Suppressor macrophage treated with lipopolysaccharide for 1 hour (primary cell): Measurements from ENCODE around the gene HIC2.
"Not testable (repeated sequence)": the region's sequence is repeated elsewhere in the genome, so short reads cannot be mapped to it uniquely, and the experiment has no call there.

ENCODE experiments used
- DNase-seq, 3 donors: peaks; one replicate each; pipeline ENCODE4 v3.0.0-alpha.2; 2020 to 2022

Gene HIC2, protein sequence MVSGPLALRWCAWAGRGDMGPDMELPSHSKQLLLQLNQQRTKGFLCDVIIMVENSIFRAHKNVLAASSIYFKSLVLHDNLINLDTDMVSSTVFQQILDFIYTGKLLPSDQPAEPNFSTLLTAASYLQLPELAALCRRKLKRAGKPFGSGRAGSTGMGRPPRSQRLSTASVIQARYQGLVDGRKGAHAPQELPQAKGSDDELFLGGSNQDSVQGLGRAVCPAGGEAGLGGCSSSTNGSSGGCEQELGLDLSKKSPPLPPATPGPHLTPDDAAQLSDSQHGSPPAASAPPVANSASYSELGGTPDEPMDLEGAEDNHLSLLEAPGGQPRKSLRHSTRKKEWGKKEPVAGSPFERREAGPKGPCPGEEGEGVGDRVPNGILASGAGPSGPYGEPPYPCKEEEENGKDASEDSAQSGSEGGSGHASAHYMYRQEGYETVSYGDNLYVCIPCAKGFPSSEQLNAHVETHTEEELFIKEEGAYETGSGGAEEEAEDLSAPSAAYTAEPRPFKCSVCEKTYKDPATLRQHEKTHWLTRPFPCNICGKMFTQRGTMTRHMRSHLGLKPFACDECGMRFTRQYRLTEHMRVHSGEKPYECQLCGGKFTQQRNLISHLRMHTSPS

DNA sequence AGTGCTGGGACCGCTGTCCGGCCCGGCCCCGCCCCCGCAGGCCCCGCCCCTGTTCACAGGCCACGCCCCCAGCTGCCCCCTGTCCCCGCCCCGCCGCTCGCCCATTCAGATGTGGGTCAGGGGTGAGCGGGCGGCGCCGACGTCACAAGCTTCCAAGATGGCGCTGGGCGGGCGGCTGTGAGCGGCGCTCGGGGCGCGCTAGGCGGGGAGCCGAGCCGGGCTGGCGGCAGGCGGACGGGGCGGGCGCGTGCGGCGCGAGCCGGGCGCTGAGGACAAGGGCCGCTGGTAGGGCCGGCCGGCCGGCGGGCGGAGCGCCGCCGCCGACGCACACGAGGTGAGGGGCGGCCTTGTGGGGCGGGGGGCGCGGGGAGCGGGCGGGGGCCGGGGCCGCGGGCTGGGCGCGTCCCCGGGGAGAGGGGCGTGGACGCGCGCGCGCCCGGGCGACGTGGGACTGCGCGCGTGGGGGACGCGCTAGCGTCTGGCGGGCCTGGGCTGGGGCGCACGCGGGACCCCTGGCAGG lies at the start of gene HIC2:
TSS of gene HIC2 (plus strand) at position 145 of the 520 bp plus-strand sequence. CDS start 25,461 bp downstream, outside the sequence.
- not testable (repeated sequence) for DNase-seq

DNA sequence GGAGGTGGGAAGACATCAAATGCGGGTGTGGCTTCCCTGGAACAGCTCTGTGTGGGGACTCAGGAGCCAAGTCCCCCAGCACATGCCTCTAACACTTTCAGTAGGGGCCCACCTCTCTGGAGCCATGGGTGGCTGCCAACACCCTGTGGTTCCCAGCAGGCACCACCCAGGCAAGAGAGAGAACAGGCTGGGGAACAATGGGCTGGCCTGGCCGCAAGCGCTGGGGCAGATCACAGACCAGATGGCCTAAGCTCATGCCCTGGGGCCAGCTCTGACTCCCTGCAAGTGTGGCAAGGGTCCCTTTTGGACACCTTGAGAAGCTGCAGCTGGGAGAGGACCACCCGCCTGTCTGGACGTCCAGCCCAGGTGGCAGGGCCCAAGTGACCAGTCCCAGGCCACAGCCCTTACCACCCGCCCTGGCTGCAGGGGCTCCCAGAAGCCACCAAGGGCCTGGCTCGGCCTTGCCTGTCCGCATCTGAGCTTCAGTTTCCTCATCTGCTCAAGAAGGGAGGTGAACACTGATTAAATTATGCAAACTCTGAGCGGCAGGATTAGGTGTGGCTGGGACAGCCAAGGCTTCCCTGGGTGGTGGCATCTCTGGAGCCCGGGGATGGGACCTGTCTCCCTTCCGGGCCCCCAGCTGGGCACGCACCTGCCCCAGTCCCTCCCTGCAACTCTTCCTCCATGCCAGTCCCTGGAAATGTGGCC lies 48.4 kb upstream of the HIC2 start:
- not testable (repeated sequence) for DNase-seq

DNA sequence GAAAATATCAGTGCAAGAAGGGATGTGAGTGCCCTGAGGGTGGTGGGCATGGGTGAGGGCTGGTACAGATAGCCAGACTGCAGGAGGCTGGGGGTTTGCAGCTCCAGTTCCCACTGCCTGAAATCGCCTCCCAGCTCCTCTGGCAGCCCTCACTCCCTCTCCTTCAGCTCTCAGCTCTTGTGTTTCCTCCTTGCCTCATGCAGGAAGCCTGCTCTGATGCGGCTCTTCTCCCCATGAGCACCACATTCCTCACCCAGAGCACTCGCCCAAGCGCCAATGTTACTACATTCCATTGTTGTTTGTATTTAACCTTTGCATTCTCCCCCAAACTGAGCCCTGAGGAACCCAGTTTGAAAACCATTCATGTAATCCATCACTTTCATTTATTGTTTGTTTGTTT lies 41.3 kb upstream of the HIC2 start:
- not testable (repeated sequence) for DNase-seq

DNA sequence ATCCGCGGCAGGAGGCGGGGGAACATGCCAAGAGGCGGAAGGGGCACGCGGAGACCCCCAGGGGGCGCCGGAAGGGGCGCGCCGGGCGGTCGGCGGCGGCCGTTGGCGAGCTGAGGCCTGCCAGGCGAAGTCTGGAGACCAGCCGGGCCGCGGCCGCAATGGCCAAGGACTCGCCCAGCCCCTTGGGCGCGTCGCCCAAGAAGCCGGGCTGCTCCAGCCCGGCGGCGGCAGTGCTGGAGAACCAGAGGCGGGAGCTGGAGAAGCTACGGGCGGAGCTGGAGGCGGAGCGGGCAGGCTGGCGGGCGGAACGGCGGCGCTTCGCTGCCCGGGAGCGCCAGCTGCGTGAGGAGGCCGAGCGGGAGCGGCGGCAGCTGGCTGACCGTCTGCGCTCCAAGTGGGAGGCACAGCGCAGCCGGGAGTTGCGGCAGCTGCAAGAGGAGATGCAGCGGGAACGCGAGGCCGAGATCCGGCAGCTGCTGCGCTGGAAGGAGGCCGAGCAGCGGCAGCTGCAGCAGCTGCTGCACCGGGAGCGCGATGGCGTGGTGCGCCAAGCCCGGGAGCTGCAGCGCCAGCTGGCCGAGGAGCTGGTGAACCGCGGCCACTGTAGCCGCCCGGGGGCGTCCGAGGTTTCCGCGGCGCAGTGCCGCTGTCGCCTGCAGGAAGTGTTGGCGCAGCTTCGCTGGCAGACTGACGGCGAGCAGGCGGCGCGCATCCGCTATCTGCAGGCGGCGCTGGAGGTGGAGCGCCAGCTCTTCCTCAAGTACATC lies 33.3 kb upstream of the HIC2 start, which contains the start of gene RIMBP3B:
TSS of gene RIMBP3B (plus strand) at position 51 of the 767 bp plus-strand sequence. CDS start at position 159, 108 bp downstream.
- DNase-seq: not testable (repeated sequence)

DNA sequence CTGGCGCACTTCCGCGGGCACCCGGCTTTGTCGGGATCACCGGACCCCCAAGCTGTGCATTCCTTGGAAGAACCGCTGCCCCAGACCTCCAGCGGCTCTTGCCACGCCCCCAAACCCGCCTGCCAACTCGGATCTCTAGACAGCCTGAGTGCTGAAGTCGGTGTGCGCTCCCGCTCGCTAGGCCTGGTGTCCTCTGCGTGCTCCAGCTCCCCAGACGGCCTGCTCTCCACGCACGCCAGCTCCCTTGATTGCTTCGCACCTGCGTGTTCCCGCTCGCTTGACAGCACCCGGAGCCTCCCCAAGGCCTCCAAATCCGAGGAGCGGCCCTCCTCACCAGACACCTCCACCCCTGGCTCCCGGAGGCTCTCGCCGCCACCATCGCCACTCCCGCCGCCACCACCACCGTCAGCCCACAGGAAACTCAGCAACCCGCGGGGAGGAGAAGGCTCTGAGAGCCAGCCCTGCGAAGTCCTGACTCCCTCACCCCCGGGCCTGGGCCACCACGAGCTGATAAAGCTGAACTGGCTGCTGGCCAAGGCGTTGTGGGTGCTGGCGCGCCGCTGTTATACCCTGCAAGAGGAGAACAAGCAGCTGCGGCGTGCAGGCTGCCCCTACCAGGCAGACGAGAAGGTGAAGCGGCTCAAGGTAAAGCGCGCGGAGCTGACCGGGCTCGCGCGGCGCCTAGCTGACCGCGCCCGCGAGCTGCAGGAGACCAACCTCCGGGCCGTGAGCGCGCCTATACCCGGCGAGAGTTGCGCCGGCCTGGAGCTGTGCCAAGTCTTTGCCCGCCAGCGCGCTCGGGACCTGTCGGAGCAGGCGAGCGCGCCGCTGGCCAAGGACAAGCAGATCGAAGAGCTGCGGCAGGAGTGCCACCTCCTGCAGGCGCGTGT lies 32.5 kb upstream of the HIC2 start:
- DNase-seq: not testable (repeated sequence)

DNA sequence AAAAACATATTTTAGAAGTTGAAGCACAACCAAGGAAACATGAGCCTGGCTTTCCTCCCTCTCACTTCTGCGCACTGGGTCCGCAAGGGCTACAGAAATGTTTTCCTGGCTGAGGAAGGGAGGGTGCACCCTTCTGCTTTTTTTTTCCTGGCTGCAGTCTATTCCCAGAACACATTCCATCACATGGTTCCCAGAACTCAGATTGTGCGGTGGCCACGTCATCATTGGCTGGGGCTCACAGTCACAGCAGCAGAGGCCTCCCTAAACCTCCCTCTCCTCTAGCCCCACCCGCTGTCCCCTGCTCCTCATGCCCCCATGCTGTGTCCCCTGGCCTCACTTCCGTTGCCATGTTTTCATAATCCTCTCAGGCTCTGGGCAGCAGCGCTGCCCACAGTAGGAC lies 27.7 kb upstream of the HIC2 start:
- DNase-seq: not testable (repeated sequence)

DNA sequence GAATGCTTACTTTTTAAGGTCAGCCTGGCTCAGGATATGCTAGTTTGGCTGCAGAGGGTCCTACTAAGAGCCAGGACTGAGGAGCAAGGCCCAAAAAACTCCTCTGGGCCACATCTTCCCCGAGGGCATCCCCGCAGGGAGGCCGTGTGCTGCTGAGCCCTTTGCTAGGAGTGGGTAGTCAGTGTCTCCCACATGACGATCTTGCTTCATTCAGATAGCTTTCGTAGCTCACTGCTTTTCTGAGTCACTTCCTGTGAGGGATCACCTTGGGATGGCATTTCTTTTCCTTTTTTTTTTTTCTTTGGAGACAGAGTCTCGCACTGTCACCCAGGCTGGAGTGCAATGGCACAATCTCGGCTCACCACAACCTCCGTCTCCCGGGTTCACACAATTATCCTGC lies 27.2 kb upstream of the HIC2 start:
- not testable (repeated sequence) for DNase-seq

DNA sequence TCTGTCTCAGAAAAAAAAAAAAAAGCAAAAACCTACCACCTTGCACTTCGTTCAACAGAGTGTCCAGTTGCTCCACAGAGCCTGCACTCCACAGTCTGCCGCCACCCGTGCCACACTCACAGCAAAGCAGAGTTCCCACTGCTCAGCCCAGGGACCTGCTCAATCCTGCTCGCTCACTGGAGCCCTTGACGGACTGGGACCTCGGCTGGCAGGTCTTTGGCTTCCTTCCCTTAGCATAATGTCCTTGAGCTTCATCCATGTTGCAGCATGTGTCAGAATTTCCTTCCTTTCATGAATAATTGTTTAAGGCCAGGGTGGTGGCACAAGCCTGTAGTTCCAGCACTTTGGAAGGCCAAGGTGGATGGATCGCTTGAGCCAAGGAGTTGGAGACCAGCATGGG lies 22.6 kb upstream of the HIC2 start:
- DNase-seq: not testable (repeated sequence)

DNA sequence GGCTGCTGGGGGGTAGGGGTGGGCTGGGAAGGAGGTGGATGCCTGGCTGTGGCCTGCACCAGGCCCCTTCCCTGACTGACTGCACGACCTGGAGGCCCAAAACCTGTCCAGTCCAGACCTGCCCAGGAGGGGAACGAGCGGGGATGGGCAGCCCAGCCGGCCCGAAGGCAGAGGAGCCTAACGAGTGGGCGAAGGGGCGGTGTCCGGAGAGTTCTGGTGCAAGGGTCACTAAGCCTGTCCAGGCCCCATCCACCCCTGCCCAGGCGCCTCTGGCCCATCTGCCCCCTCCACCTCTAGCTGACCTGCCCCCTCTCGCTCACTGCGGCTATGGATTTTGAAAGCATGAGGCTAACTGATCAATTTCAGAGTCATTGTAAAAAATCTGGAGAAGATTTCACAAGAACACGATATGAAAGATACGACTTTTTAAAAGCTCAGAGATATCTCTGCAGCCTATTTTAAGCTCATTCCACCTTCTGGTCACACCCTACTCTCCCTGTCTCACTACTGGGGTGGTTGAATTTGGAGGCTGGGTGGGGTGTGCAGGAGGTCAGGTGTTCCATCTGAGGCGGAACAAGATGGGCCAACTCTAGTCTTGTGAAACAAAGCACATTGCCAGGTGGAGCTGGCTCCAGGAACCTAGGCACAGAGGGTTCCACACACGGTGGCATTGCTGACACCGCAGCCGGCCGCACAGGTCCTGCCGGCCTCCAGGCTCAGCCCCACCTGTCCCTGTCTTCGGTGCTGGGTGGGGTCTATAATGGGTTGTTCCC lies 15.8 kb upstream of the HIC2 start:
- not testable (repeated sequence) for DNase-seq

DNA sequence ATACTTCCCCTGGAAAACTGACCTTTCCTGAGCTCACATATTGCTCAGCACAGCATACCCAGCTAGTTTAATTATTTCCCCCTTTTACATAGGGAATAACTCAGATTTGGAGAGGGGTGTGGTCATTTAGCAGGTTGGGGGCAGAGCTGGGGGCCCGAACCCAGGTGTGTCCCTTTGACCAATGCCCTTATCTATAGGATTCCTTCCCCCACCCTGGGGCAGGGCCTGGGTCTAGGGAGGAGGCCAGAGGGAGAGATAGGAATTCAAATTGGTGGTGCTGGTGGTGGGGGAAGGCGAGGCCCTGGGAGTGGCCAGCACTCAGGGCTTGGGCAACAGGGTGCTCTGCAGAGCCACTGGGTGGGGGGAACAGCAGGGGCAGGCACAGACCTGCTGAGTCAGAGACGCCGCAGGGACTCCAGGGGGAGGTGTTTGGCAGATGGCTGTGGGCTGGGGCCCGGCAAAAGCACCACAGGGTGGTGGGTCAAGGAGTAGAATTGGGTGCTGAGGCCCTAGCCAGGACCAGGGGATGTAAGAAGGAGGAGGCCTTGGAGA lies 14.3 kb upstream of the HIC2 start:
- DNase-seq: not testable (repeated sequence)

DNA sequence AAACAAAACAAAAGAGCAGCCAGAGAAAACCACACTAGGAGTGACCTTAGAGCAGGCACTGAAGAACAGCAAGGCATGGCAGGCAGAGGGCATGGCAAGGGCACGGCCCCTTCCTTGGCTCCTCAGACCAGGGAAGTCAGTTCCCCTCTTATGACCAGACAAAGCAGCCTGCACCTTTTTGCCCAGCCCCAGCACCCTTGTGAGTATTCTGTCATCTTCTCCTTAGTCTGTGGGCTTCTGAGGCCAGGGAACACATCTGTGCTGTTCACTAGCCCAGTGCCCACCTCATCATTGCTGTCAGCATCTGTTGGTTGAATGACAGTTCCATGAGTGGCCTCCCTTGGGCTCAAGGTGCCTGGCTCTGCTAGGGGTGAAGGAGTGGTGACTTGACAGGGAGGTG lies 10.0 kb upstream of the HIC2 start:
- not testable (repeated sequence) for DNase-seq

DNA sequence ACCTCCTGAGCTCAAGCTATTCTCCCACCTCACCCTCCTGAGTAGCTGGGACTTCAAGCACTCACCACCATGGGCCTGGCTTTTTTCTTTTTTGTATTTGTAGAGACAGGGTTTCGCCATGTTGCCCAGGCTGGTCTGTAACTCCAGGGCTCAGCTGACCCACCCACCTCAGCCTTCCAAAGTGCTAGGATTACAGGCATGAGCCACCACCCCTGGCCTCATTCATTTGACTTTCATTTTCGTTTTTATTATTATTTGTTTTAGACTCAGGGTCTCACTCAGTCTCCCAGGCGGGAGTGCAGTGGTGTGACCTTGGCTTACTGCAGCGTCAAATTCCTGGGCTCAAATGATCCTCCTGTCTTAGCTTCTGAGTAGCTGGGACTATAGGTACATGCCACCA lies 9.4 kb upstream of the HIC2 start:
- DNase-seq: not testable (repeated sequence)

DNA sequence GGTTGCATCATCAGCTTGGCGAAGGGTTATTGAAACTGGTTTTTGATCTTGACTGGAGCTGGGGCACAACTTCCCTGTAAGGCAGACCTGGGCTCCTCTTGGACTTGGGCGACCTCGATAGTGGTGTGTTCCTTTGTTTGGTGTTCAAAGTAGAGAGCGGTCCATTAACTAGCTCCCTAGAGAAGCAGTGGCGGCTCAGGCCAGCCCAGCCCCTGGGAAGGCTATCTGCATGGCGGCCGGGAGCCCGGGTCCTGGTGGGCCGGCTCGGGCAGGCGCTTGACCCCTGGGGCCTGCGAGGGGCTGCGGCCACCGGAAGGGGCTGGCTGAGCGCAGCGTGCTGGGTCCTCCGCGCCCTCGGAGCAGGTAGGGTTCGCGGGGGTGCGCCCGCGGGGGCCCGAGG lies 796 bp upstream of the HIC2 start:
- not testable (repeated sequence) for DNase-seq

DNA sequence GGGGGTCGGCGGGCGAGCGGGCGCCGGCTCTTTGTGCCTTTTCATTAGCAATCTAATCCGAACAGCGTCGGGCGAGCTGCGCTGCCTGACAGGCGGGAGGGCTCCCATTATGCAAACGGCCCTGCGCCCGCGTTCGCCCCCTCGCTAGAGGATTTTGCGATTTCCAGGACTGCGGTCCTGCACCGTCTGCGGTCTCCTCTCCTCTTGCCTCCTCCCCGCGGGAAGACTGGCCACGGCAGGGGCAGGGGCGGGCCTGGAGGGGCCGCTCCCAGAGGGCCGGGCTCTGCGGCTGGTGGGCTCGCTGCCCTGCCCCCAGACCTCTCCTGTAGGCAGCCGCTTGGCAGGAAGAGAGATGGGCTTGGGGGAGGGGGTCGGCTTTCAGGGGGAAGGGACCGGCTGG lies 682 bp downstream of the HIC2 start:
- DNase-seq: not testable (repeated sequence)

DNA sequence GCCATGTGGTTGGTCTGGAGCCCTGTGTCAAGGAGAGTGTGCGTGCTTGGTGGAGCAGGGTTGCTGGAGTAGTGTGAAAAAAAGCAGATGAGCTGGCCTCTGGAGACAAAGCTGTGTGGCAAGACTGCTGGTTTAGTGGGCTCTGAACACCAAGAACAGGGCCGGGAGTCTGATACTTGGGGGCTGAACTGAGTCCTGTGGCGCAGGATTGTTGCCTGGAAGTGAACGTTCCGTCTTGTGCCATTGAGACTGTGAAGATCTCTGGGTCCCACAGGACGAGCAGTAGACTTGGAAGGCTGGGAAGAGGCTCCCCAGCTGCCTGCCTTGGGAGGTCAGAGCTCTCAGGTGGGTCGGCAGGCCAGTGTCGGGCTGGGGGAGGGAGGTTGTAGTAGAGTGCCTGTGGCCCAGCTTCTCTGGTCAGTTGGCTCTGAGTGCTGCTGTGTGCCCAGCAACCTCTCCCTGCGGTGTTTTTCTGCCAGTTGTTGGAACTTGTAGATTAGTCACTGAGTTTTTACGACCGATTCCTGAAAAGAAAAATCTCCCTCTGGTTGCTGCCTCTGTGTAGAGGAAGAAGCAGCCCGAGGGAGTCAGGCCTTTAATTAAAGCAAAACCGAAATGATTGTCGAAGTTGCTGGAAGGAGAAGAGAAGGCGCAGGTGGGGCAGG lies 1.9 kb downstream of the HIC2 start:
- not testable (repeated sequence) for DNase-seq

DNA sequence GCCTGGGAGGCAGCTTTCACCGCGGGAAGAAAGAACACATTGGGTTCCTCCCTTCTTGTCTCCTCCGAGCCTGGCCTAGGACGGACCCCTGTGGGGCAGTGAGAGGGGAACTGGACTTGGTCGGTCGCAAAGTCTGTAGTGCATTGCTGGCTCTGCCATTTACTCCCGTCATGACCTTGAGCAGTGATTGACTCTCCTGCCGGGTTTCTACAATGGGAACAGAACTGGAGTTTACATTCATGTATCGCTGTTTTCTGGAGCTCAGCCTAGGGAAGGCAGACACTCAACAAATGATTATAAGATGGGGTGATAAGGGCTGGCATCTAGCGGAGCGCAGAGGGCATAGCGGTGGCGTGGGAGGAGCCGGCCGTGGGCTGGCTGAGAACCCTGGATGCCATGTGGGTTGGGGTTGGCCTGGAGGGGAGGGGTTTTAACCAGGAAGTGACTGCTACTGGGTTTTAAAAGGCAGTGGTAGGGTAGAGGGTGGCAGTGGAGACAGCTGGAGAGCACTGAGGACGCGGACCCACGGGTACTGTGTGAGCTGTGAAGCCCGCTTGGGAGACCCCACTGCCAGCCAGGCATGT lies 3.1 kb downstream of the HIC2 start:
- not testable (repeated sequence) for DNase-seq

DNA sequence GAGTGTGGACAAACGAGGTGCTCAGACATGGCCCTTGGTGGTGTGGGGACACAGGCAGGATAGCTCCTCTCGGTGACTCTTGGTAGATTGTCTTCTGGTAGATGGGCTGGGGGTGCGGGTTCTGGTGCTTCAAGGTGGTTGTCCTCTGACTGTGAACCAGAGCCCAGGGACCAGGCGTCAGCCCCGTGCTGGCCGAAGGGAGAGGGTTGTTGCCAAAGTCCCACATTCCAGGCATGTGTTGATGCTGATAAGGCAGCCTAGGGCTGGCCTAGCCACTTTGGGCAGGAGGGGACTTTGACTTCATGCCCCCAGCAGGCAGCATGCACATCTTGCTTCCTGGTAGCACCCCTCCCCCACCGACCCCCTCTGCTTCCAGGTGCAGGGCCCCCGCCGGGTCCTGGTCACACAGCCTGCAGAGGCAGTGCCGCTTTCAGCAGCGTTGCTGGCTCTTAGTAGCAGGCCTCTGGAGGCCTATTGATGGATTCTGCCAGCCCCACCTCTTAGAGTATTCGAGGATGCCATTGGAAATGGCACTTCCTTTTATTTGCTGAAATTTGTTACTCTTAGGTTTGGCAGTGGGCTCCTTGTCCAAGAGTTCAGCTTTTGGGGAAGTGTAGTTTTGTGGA lies 7.0 kb downstream of the HIC2 start:
- not testable (repeated sequence) for DNase-seq

DNA sequence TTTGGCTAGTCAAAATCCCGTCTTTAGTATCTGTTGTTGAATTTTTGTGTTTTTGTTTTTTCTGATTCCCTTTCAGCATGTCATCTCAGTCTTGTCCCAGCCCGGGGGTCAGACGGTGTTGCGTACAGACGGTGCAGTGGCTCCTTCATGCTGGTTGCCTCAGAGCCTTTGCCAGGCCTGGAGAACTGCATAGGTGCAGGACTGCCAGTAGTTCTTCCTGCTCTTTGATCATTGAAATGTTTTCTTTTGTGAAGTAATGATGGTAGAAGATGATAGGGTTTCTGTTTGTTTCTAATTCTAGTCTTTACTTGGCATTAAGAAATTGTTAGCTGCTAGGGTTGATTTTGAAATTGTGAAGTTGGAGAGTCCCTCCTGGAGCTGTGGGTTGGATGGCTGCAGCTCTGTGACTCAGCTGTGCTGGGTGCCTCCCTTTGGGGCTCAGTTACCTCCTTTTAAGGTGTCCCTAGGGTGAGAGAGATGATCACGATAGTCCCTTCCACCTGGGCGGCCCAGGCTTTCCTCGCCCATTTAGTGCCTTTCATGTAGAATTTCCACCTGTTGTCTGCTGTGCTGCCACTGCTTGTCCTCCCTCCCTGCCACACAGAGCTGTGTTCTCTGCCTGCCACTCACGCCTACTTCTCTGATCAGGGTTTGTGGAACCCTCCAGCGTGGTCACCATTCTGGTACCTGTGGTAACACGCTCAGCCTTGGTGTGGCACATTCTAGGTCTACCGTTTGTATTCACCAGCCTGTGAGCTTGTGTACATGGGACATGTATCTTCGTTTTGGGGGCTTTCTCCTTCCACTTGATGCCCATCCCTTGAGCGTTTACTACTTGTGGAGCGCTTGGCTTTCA lies 17.4 kb downstream of the HIC2 start:
- DNase-seq: not testable (repeated sequence)
